BJ (cell line): ENCODE data around the gene PGAP2. TPM values are rescaled to one million over a fixed set of nuclear protein-coding genes. Genes with fewer than 3 reads are reported as not detected.

Source experiments
- CTCF ChIA-PET: fragments of 350-600 bp; formaldehyde crosslinking; extraction: SDS; loops from one replicate; lab custom pipeline; 2021; ENCODE audit warnings: antibody characterized with exemption, inconsistent platforms; lab: Yijun Ruan, JAX
- POLR2A ChIA-PET: fragments of 300-600 bp; sonication (Branson Sonifier 250); formaldehyde crosslinking; extraction: SDS; loops from one replicate; lab custom pipeline; 2021; ENCODE audit warnings: antibody characterized with exemption; lab: Charles Lee
- DNase-seq: peaks from one replicate; pipeline ENCODE4 v3.0.0-alpha.2; 2011; ENCODE audit warnings: low read depth
- H3K27me3 ChIP-seq: 2 replicates; pipeline ENCODE4 v1.6.0; 2011; ENCODE audit warnings: low read length; ENCODE audit not compliant: control insufficient read depth, insufficient read depth
- H3K36me3 ChIP-seq: 2 replicates; pipeline ENCODE4 v1.5.1; 2011; ENCODE audit warnings: low read length; ENCODE audit not compliant: control insufficient read depth, insufficient read depth
- H3K4me3 ChIP-seq: 2 replicates; pipeline ENCODE4 v1.5.1; 2011; ENCODE audit warnings: low read depth, mild to moderate bottlenecking, control low read depth, low read length
- CTCF ChIP-seq: IDR thresholded peaks from 2 replicates; pipeline ENCODE4 v1.5.1; 2011; ENCODE audit warnings: low read depth, mild to moderate bottlenecking, control low read depth, inconsistent platforms, low read length, moderate library complexity; ENCODE audit not compliant: insufficient read depth
- polyA plus RNA-seq: library from polyadenylated mRNA; depleted of rRNA; stranded (reverse); fragments of >200 nt; gene quantifications from 2 replicates; pipeline ENCODE4 v1.2.3, GENCODE V29; 2011

PGAP2 gene
- polyA plus RNA-seq, 1 experiment = 34.9 TPM

- POLR2A ChIA-PET = no interaction called here
Observed at GRCh38 chr11:3838504-3838903, 30.1 kb downstream of the PGAP2 start.

DNA sequence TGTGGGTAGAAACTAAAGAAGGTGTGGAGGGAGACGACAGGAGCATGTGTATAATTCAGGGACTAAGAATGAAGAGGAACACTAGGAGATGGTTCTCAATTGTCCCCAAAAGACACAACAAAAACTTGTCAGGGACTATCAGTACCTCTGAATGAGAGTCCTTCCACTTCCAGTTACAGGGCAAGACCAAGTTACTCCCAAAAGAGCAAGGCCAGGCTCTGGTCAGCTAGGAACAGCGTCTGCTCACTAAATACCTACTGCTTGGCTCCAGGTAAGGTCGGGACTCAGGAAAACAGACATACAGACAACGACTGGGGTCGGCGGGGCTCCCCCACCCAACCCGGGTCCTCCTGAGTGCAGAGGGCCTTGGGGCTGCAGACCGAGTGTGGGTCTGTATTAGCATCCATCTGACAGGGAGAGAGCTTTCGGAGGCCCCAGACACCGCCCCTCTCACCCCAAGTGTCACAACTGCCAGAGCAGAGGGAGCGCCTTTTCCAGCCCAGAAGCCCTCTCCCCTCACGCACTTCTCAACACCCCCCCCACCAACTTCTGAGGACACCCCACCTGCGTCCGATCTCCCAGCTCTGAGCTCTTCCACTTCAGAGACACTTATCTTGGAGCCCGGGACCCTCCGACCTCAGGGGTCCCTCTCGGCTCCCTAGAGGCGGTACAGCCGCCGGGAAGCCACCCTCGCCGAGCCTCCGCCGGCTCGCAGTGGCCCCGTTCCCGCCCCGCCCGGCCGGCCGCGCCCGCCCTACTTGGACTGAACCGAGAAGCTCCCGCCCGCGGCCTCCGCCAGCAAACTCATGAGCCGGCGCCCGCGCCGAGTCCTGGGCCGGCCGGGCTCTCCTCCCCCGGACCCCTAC is 31.9 kb downstream of the PGAP2 start:
- ChIA-PET CTCF (interaction anchor here (0.6 to 3.0 kb wide), 9 partner anchors 10 to 322 kb away, joined by 3 to 50 read pairs (median 8); partner anchors contain the start of genes PGAP2 and STIM1), POLR2A (interaction anchor here (0.6 kb wide), 2 partner anchors 15 to 459 kb away, joined by 3 to 4 read pairs; partner anchors contain the start of gene STIM1)
- Histone ChIP-seq H3K36me3 (peaks cover 2% of the 10 kb centered on the region), H3K27me3 (no peaks in the 10 kb centered on the region), H3K4me3 (peak overlapping the region; percentile 80)
- DNase-seq = no peak
- no peak for TF ChIP-seq CTCF

More at GRCh38 chr11:3838504-3838903, 30.1 kb downstream of the PGAP2 start:
- peaks cover 2% of the 10 kb centered on the region for H3K36me3 ChIP-seq
- no peak for DNase-seq
- H3K4me3 ChIP-seq = no peak overlapping the region
- no peak for TF ChIP-seq CTCF
- no peaks in the 10 kb centered on the region for H3K27me3 ChIP-seq
- CTCF ChIA-PET = interaction anchor here (1.4 to 2.4 kb wide), 4 partner anchors 16 to 235 kb away, joined by 3 to 8 read pairs (median 6); partner anchors contain the start of genes PGAP2 and STIM1

DNA sequence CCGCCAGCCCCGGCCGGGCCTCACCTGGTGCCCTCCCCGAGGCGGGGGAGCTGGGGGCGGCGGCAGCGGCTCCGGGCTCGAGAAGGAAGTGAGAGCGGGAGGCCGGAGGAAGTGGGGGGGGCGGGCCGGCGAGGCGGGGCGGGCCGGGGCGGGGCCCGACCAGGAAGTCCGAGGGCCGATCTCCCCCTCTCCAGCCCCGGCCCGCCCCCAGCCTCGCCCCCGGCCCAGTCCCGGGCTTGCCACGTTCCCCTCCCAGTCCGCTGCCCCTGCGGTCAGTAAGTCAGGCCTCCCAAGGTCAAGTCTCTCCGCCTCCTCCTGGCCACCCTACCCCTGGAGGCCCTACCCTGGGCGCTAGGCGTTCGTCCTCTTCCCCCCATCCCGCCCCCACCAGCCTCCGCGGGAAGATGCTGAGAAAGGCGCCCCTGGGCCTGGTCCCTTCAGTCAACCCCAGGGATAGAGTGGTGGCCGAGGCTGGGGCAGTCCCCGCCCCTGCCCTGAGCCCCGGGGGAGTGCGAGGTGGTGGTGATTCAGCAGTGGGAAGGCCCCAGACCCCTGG is 32.6 kb downstream of the PGAP2 start, which contains the start of gene RHOG:
TSS of gene RHOG (minus strand) at position 90 of the 556 bp plus-strand sequence. CDS start 12,821 bp downstream, outside the sequence.
- ChIA-PET CTCF (interaction anchor here (0.6 to 3.0 kb wide), 19 partner anchors 9 to 321 kb away, joined by 3 to 50 read pairs (median 5); partner anchors contain the start of genes PGAP2 and STIM1), POLR2A (interaction anchor here (0.6 to 0.7 kb wide), 2 partner anchors 14 to 460 kb away, joined by 3 to 4 read pairs; no protein-coding TSS in a partner anchor)
- Histone ChIP-seq H3K27me3 (no peaks in the 10 kb centered on the region), H3K36me3 (peaks cover 2% of the 10 kb centered on the region), H3K4me3 (peak within 1 kb of the TSS; percentile 80)
- no peak for DNase-seq
- TF ChIP-seq CTCF = no peak

DNA sequence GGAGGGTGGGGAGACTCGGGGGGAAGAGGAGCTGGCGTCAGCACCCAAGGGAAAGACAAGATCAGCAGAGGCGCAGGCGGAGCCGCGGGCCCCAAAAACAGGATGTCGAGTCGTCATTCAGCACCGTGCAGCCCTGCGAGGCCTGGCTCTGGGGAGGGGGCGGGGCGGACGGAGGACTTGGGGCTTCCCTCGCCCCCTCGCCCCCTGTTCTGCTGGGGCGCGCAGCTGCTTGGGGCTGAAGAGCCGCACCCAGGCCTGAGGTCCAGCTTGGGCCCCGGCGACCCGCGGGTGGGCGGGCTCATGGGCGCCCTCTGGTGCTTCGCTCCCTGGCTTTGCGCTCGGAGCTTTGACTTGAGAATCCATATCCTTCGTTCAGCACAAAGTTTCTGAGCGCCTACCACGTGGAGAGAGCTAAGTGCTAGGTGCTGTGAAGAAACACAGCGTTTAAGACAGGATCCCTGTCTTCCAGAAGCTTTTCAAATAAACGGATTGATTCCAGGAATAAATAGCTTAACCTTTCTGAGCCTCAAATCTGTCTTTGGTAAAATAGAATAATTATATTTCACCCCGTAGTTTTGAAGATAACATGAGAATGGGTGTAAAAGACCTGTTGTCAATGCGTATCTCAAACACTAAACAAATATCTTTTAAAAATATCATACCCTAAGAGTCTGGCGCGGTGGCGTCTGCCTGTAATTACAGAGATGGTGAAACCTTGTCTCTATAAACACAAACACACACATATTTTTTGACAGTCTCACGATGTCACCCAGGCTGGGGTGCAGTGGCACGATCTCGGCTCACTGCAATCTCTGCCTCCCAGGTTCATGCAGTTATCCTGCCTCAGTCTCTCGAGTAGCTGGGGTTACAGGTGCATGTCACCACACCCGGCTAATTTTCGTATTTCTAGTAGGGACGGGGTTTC is 33.3 kb downstream of the PGAP2 start:
- no peaks in the 10 kb centered on the region for H3K27me3 ChIP-seq
- POLR2A ChIA-PET = interaction anchor here (0.7 kb wide), 1 partner anchor 13 kb away, joined by 3 read pairs; no protein-coding TSS in a partner anchor
- H3K36me3 ChIP-seq = no peaks in the 10 kb centered on the region; the same call in none of the 2 replicates
- TF ChIP-seq CTCF = peak; percentile 94
- H3K4me3 ChIP-seq = peak overlapping the region; percentile 80
- CTCF ChIA-PET = interaction anchor here (0.6 to 3.0 kb wide), 24 partner anchors 8 to 245 kb away, joined by 3 to 50 read pairs (median 4); partner anchors contain the start of genes PGAP2 and STIM1
- peak; percentile 34 for DNase-seq
